ENCODE results near the gene MYO15B.

MYO15B gene

DNA sequence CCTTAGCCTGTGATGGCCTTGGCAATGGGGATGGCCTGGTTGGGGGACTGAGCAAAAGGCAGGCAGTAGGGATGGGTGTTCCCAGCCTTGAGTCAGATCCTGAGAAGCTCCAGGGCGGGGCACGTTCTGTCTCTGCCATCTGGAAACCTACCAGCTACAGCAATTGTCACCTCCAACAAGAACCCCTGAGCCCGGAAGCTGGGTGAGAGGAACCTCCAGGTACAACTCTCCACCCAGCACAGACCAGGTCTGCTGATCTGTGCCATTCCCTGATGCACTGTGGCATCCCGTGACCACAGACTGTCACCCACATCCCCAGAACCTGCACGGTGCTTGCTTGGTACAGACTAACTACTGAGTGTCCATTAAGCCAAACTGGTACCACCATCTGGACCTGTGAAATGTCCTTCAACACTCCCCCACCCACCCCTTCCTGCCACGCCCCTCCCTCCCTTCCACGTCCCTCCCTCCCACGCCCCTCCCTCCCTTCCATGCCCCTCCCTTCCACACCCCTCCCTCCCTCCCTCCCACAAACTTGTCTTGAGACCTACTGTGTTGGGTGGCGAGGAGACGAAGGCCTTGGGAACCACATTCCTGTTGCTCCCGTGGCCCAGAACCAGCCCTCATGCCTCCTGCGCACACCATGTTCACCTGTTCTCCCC is 16.6 kb downstream of the MYO15B start:
- no peak for DNase-seq

DNA sequence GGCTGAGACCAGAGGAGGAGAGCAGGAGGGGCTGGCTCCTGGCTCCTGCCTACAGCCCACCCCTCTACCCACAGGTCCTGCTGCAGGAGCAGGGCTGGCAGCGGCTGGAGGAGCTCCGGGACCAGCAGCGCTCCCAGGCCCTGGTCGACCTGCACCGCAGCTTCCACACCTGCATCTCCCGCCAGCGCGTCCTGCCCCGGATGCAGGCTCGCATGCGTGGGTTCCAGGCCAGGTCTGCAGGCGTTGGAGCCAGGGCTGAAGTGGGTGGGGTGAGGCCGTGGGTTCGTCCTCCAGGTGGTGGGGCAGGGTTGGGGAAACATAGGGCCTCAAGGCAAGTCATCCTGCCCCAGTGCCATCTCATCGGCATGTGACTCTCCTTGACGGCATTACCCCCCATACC is 18.2 kb downstream of the MYO15B start:
- DNase-seq: no peak

DNA sequence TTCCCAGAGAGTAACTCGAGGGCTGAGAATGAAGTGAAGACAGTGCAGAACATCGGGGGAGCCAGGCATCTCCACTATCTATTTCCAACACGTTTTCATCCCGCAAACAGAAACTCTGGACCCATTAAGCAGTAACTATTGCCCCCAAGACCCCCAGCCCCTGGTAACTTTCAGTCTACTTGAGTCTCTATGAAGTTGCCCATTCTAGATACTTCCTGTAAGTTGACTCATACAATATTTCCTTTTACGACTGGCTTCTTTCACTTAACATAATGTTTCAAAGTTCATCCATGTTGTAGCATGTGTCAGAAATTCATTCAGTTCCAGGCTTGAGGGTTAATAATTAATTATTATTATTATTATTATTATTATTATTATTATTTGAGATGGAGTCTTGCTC is 19.5 kb downstream of the MYO15B start:
- no peak for DNase-seq

DNA sequence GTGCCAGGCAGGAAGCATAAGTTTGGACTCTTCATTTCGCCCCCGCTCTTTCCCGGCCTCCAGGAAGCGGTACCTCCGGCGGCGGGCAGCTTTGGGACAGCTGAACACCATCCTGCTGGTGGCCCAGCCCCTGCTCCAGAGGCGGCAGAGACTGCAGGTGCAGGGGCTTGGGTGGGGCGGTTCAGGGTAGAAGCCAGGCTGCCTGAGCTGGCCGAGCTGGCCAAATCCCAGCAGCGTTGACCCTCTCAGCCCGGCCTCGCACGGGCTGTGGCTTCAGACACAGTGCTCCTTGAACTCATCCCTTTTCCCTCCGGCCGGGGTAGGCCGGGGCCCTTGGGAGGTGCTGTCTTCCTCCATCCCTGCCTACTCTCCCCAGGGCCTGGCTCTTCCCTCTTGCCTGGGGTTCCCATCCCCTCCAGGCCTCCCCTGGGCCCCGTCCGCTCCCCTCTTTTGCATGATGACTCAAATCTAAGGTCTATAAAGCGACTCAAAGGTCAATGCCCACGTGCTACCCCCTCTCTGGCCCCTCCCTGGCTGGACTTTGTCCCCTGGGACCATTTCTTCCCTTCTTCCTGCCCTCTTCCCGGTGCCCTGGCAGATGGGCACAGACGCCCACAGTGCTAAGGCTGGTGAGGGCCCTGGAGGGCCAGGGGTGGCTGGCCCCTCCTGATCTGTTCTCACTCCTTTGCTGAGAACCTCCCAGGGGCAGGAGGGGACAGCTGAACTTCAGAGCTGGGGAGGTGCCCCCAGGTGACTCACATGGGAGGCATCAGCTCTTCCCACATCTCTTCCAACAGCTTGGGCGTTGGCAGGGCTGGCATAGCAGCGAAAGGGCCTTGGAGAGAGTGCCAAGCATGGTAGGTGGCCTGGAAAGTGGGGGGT is 22.7 kb downstream of the MYO15B start:
- peak in 1 of 2 experiments; percentile 36 for DNase-seq

DNA sequence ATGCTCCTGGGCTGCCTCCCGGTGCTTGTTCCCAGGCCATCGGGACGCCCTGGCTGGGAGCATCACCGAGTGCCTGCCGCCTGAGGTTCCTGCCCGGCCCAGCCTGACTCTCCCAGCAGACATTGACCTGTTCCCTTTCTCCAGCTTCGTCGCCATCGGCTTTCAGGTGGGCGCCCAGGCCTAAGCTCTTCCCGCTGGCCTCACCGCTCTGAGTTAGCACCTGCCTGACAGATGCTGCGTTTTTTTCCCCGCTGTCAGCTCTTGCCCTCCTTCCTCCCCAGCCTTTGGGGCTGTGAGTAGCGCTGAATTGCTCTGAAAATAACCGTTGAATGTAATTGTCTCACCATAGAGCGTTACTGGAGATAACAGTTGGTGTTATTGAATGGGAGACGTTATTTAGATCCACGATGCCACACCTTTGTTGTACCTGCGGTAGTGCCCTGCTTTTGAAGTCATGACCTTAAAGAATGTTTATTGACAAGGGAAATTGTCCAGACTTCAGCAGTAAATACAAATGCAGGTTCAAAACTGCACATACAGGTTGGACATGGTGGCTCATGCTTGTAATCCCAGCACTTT is 24.3 kb downstream of the MYO15B start:
- DNase-seq: peak; percentile 19 to 53

DNA sequence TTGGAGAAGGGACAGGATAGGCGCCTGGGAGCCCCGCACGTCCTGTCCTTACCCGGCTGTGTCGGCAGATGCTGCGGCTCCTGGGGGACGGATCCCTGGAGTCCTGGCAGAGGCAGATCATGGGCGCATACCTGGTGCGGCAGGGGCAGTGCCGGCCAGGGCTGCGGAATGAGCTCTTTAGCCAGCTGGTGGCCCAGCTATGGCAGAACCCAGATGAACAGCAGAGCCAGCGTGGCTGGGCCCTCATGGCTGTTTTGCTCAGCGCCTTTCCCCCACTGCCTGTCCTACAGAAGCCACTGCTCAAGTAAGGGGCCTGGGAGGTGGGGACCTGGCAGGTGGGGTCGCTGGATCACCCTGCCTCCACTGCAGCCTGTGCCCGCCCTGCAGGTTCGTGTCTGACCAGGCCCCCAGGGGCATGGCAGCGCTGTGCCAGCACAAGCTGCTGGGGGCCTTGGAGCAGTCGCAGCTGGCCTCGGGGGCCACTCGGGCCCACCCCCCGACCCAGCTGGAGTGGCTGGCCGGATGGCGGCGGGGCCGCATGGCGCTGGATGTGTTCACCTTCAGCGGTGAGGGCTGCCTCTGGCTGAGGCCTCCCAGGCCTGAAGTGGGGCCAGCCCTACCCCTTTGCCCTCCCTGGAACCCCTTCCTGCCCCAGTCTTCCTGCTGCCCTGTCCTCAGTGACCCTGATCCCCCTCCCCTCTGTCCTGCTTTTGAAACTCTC is 25.5 kb downstream of the MYO15B start:
- DNase-seq: no peak

DNA sequence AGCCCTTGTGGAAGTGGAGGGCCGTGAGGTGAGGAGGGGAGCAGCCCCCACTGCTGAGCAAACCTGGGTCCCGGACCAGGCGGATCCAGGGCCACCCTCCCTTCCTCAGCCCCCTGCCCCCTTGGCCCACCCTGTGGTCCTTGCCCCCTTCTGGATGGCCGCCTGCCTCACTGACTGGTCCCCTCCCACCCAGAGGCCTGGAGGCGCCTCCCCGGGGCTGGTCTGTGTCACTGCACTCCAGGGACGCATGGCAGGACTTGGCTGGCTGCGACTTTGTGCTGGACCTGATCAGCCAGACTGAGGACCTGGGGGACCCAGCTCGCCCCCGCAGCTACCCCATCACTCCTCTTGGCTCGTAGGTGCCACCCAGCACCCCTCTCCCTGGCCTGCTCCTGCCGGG is 26.4 kb downstream of the MYO15B start:
- DNase-seq: peak in 1 of 2 experiments; percentile 45

DNA sequence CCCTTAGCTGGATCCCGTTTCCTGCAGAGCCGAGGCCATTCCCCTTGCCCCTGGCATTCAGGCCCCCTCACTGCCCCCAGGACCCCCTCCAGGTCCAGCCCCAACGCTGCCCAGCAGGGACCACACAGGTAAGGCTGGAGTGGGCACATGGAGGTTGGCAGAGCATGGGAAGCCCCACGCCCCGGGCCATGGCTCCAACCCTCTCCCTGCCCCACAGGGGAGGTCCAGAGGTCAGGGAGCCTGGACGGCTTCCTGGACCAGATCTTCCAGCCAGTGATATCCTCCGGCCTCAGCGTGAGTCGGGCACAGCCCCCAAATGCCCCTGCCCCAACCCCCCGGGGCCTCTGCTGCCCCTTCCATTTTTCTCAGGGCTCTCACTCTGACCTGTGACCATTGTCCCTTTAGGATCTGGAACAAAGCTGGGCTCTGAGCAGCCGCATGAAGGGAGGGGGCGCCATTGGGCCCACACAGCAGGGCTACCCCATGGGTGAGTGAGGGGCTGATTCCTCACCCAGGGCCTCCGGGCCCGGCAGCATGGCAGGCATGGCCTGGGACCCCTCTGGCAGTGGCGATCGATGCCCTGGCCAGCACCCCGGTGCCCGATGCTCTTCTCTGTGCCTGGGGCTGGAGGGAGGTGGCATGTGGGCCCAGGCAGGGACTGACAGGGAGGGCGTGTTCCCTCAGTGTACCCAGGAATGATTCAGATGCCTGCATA is 27.1 kb downstream of the MYO15B start:
- no peak for DNase-seq

DNA sequence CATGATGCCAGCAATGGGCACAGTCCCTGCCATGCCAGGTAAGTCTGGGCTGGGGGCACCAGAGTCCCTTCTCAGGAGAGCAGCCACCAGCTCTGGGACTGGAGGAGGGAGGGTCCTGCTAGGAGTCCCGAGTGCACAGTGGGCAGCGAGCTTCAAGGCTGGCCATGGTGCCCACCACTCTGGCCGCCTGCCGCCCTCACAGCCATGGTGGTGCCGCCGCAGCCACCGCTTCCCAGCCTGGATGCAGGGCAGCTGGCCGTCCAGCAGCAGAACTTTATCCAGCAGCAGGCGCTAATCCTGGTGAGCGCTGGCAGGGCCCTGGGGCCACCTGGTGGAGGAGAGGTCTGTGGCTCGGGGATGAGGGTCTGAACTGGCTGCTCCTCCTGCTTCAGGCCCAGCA is 27.7 kb downstream of the MYO15B start:
- DNase-seq: no peak

DNA sequence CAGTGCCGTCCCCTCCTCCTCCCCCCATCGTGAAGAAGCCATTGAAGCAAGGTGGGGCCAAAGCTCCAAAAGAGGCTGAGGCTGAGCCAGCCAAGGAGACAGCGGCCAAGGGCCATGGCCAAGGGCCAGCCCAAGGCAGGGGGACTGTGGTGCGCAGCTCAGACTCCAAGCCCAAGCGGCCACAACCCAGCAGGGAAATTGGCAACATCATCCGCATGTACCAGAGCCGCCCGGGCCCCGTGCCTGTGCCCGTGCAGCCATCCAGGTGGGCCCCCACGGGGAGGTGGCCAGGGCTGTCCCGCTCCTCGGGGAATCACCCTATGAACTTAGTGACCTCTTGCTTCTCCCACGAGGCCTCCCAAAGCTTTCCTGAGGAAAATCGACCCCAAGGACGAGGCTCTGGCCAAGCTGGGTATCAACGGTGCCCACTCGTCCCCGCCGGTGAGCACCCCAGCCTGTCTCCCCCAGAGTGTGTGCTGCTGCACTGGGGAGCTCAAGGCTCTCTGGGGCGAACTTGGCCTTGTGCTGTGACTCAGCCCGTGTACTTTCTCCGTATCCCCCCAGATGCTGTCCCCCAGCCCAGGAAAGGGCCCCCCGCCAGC is 29.0 kb downstream of the MYO15B start:
- DNase-seq: no peak

DNA sequence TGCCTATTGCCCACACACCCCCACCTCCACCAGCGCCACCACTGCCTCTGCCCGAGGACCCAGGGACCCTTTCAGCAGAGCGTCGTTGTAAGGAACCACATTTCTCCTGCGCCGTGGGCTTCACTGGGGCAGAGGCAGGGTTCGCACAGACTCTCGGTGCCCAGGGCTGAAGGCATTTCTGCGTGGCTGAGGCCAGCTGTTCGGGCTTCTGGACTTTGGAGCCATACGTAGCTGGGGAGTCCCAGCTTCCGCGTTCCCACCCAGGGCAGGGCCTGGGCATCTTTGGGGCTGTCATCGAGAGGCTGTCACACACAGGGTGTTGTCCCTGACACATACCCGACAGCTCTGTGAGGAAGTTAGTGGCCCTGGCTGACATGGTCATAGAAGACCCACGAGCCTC is 29.6 kb downstream of the MYO15B start:
- DNase-seq: no peak

DNA sequence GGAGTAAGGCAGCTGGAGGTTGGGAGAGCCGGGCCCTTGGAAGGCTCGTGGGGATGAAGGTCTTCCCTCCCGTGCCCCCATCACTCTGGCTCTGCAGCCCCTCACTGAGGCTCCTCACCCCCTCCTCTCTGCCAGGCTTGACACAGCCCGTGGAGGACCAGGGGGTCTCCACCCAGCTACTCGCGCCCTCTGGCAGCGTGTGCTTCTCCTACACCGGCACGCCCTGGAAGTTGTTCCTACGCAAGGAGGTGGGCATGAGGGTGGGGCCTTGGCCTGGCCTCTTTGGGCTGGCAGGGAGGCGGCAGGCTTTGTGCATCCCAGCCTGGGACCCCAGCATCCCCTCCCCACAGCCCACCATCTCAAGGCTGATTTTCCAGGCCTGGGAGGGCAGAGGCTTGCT is 30.1 kb downstream of the MYO15B start:
- no peak for DNase-seq

DNA sequence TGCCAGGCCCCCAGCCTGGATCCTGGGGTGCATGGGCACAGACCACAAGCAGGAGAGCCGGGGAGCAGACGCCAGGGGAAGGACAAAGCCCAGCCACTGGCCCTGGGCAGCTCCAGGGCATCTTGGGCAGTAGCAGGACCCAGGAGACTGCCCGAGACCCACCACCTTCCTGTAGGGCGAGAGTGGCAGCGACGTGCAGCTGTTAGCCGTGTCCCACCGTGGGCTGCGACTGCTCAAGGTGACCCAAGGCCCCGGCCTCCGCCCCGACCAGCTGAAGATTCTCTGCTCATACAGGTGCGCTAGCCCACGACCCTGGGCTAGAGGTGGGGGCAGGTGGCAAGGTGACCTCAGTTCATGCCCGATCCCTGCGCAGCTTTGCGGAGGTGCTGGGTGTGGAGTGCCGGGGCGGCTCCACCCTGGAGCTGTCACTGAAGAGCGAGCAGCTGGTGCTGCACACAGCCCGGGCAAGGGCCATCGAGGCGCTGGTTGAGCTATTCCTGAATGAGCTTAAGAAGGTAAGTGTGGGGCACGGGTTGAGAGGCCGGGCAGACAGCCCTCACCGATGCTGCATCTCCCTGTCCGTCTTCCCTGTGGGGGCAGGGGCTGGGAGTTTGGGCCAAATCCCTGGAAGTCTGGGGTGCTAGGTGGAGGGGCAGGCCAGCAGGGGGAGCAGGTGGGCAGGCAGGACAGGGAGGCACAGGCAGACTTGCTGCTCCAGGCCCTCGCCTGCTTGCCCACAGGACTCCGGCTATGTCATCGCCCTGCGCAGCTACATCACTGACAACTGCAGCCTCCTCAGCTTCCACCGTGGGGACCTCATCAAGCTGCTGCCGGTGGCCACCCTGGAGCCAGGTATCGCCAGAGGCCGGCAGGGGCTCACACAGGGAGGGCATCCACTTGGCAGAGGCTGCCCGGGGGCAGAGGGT is 32.2 kb downstream of the MYO15B start:
- peak in 1 of 2 experiments; percentile 53 for DNase-seq

DNA sequence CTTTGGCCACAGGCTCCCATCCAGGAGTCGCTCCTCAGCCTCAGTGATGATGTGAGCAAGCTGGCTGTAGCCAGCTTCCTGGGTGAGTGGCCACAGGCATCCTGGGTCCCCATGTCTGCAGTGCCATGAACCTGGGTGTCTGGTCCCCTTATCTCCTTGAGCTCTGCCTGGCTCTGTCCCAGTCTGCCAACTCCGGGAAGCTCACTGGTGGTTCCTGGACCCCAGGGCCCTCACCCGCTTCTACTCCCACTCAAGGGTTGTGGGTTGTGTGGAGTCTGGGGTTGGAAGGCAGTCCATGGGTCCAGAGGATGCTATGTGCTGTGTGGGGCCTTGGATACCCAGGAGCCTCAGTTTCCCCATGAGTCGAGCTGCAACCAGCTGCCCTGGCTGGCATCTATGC is 33.9 kb downstream of the MYO15B start:
- no peak for DNase-seq

DNA sequence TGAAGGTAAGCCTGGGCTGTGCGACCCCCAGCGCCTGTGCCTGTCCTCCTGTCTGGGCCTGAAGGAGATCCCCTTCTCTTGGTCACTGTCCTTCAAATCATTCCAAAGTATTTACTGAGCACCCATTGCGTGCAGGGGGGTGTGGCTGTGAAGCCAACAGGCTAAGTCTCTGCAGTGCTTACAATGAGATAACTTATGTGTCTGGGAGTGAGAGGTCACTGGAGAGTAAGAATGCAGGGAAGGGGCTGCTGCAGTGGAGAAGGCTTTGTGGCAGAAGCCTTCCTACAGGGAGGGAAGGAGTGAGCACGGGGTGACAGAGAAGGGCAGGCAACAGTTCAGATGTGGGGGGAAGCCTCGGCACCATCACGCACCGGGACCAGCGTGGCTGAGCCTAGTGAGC is 34.5 kb downstream of the MYO15B start:
- no peak for DNase-seq

DNA sequence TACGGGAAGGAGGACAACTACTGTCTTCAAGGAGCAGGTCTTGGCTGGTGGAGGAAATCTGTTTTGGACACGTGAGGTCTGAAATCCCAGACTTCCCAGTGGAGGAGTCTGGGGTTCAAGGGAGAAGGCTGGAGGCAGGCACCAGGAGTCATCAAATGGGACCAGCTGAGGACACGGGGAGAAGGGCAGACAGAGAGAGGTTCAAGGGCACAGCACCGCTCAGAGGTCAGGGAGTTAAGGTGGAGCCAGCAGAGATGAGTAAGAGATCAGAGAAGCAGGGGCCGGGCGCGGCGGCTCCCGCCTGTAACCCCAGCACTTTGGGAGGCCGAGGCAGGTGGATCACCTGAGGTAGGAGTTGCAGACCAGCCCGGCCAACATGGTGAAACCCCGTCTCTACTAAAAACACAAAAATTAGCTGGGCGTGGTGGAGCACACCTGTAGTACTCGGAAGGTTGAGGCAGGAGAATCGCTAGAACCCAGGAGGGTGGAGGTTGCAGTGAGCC is 35.2 kb downstream of the MYO15B start:
- no peak for DNase-seq

DNA sequence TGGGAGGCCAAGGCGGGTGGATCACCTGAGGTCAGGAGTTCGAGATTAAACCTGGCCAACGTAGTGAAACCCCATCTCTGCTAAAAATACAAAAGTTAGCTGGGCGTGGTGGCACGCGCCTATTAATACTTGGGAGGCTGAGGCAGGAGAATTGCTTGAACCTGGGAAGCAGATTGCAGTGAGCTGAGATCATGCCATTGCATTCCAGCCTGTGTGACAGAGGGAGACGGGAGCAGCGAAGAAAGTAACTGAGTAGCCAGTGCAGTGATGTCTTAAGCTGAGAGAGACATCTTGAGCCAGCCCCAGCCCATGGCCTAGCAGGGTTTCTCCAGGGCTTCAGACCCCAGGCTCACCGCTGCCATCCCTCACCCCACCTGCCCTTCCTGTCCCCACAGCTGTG is 35.8 kb downstream of the MYO15B start:
- DNase-seq: no peak

DNA sequence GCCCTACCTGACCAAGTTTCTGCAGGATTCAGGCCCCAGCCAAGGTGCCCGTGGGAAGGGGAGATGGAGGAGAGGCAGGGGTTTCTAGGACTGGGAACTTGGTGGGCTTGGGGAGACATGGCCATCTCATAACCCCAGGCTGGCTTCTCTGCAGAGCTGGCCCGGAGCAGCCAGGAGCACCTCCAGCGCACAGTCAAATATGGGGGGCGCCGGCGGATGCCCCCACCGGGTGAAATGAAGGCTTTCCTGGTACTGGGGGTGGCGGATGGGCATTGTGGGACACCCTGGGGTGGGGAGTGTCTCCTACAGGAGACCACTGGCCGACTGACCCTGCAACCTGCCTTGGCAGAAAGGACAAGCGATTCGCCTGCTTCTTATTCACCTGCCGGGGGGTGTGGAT is 36.4 kb downstream of the MYO15B start:
- no peak for DNase-seq

DNA sequence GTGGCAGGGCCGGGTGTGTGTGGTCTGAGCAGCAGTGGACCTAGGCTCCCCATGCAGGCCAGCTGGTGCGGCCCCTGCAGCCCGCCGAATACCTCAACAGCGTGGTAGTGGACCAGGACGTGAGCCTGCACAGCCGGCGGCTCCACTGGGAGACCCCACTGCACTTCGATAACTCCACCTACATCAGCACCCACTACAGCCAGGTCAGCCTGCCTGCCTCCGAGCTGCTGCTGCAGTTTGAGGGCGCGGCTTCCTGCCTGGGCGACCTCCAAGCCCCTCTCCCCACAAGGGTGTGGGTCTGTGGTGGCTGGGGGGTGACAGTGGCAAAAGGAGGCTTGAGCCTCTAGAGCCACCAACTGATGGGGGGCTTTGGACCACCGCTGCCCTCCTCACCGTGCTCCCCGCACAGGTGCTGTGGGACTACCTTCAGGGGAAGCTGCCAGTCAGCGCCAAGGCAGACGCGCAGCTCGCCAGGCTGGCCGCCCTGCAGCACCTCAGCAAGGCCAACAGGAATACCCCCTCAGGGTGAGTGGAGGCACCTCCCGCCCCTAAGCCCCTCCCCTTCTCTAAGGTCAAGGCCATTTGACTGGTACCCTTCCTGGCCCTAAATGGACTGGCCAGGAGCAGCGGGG is 37.2 kb downstream of the MYO15B start:
- no peak for DNase-seq

DNA sequence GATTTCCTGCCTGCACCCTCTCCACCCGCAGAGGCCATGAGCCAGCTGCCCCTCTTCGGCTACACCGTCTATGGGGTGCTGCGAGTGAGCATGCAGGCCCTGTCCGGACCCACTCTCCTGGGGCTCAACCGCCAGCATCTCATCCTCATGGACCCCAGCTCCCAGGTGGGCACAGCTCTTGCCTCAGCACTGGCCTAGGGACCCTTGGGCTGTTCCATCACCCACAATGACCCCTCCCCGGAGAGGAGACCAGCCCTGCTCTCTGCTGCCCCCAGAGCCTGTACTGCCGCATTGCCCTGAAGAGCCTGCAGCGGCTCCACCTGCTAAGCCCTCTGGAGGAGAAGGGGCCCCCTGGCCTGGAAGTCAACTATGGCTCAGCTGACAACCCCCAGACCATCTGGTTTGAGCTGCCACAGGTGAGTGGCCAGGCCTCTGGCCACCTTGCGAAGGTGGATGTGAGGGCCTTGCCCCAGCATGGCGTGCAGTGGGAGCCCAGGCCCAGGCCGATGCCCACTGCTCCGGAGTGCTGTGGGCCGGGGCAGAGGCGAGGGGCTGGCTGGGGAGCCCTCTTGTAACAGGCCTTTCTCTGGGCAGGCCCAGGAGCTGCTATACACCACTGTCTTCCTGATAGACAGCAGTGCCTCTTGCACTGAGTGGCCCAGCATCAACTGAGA is 38.4 kb downstream of the MYO15B start:
- peak in 1 of 2 experiments; percentile 62 for DNase-seq
